A549 (cell line): ENCODE results near the gene SKAP1. TPM values are rescaled to one million over a fixed set of nuclear protein-coding genes. Genes with fewer than 3 reads are reported as not detected.

Experiments used
- ATAC-seq, 2 experiments: fragments of 200-7000 bp in 1 of 2; fragments of >200 bp in 1 of 2; cut with Nextera tagmentation in 1 of 2; cut with Tn5 transposase in 1 of 2; 3 replicates each; pipeline versions ENCODE4 v1.8.0 to v1.9.1; 2018 to 2020; ENCODE audit warnings: mild to moderate bottlenecking in 1 of 2, moderate library complexity in 1 of 2
- CTCF ChIA-PET: fragments of 300-600 bp; sonication (Branson Sonifier 250); formaldehyde crosslinking; extraction: SDS; loops from one replicate; lab custom pipeline; 2021; ENCODE audit warnings: antibody characterized with exemption, inconsistent platforms; lab: Yijun Ruan, JAX
- POLR2A ChIA-PET: fragments of 350-600 bp; formaldehyde crosslinking; extraction: SDS; loops from one replicate; lab custom pipeline; 2021; ENCODE audit warnings: antibody characterized with exemption, inconsistent platforms; lab: Yijun Ruan, JAX
- DNase-seq, 2 experiments: peaks; one replicate each; pipeline versions ENCODE4 v3.0.0 to v3.0.0-alpha.2; 2011 to 2016; ENCODE audit warnings: low read depth in 1 of 2, low spot score in 1 of 2
- FAIRE-seq: peaks from 2 replicates; lab custom pipeline; 2011; peaks lifted over from hg19 to GRCh38; lab: Jason Lieb, UNC
- H3K27ac ChIP-seq, 2 experiments: fragments of >200 bp; sonication (Bioruptor Twin); formaldehyde crosslinking; 3 replicates each; pipeline ENCODE4 v1.5.1; 2016 to 2017
- H3K4me1 ChIP-seq: fragments of >200 bp; sonication (Bioruptor Twin); formaldehyde crosslinking; 3 replicates; pipeline ENCODE4 v1.6.1; 2016
- H3K4me2 ChIP-seq: fragments of >200 bp; sonication (Bioruptor Twin); formaldehyde crosslinking; 3 replicates; pipeline ENCODE4 v1.6.1; 2016
- H3K4me3 ChIP-seq: fragments of >200 bp; sonication (Bioruptor Twin); formaldehyde crosslinking; 3 replicates; pipeline ENCODE4 v1.5.1; 2016
- H3K9me3 ChIP-seq: fragments of >200 bp; sonication (Bioruptor Twin); formaldehyde crosslinking; 3 replicates; pipeline ENCODE4 v1.6.1; 2016
- BHLHE40 ChIP-seq: IDR thresholded peaks from 2 replicates; pipeline ENCODE4 v1.6.1; 2012; ENCODE audit warnings: low read depth, low read length, inconsistent platforms
- CBX2 ChIP-seq: fragments of 200-600 bp; sonication (generic); IDR thresholded peaks from 2 replicates; pipeline ENCODE4 v1.6.1; 2016; ENCODE audit warnings: low read depth, mild to moderate bottlenecking, borderline replicate concordance
- CHD4 ChIP-seq: fragments of 200-600 bp; sonication (generic); IDR thresholded peaks from 2 replicates; pipeline ENCODE4 v1.6.1; 2016; ENCODE audit warnings: antibody characterized with exemption, mild to moderate bottlenecking, borderline replicate concordance
- ELK1 ChIP-seq: fragments of 150-350 bp; IDR thresholded peaks from 2 replicates; pipeline ENCODE4 v1.6.1; 2014; ENCODE audit warnings: low read depth, mild to moderate bottlenecking, low read length
- FOSL2 ChIP-seq, 2 experiments: fragments of 450-650 bp in 1 of 2; fragments of >200 bp in 1 of 2; sonication (Bioruptor Twin) in 1 of 2; formaldehyde crosslinking; IDR thresholded peaks; 2 replicates each; pipeline versions ENCODE4 v1.5.0 to v1.6.1; 2016 to 2020; ENCODE audit warnings: mild to moderate bottlenecking in 1 of 2, moderate library complexity in 1 of 2
- GATA3 ChIP-seq: IDR thresholded peaks from 2 replicates; pipeline ENCODE4 v1.6.1; 2012; ENCODE audit warnings: borderline replicate concordance
- HMGXB4 ChIP-seq: fragments of 250-450 bp; sonication (Bioruptor Pico); IDR thresholded peaks from 2 replicates; pipeline ENCODE4 v1.5.0; 2021; ENCODE audit warnings: mild to moderate bottlenecking, moderate library complexity, borderline replicate concordance
- HOXA7 ChIP-seq: fragments of 250-450 bp; sonication (Bioruptor Pico); IDR thresholded peaks from 2 replicates; pipeline ENCODE4 v1.5.0; 2020; ENCODE audit warnings: mild to moderate bottlenecking, moderate library complexity
- HOXB5 ChIP-seq: fragments of 250-450 bp; sonication (Bioruptor Pico); IDR thresholded peaks from 2 replicates; pipeline ENCODE4 v1.5.0; 2020; ENCODE audit warnings: mild to moderate bottlenecking, moderate library complexity
- JUNB ChIP-seq: fragments of >200 bp; sonication (Bioruptor Twin); formaldehyde crosslinking; IDR thresholded peaks from 2 replicates; pipeline ENCODE4 v1.6.1; 2016
- KDM5A ChIP-seq: fragments of 200-600 bp; sonication (generic); IDR thresholded peaks from 2 replicates; pipeline ENCODE4 v1.6.1; 2016; ENCODE audit warnings: antibody characterized with exemption, mild to moderate bottlenecking
- MAFK ChIP-seq: fragments of 450-650 bp; IDR thresholded peaks from 2 replicates; pipeline ENCODE4 v1.6.1; 2014; ENCODE audit not compliant: partially characterized antibody
- MAX ChIP-seq: IDR thresholded peaks from 2 replicates; pipeline ENCODE4 v1.6.1; 2012
- MAZ ChIP-seq: fragments of 150-350 bp; IDR thresholded peaks from 2 replicates; pipeline ENCODE4 v1.6.1; 2014; ENCODE audit warnings: antibody characterized with exemption, low read depth, low read length, borderline replicate concordance
- MYC ChIP-seq: IDR thresholded peaks from 2 replicates; pipeline ENCODE4 v1.6.1; 2012; ENCODE audit warnings: mild to moderate bottlenecking, inconsistent platforms, low read length, improper control_type of control experiment, borderline replicate concordance
- NPAS2 ChIP-seq: fragments of 250-450 bp; sonication (Bioruptor Pico); IDR thresholded peaks from 2 replicates; pipeline ENCODE4 v1.8.0; 2022; ENCODE audit warnings: mild to moderate bottlenecking, moderate library complexity, borderline replicate concordance
- POLR2AphosphoS2 ChIP-seq: conservative IDR thresholded peaks from 2 replicates; pipeline ENCODE4 v1.6.1; 2012; ENCODE audit warnings: low read length, improper control_type of control experiment, inconsistent platforms
- RARB ChIP-seq: fragments of 250-450 bp; sonication (Bioruptor Pico); IDR thresholded peaks from 2 replicates; pipeline ENCODE4 v1.8.0; 2021; ENCODE audit warnings: mild to moderate bottlenecking, moderate library complexity
- RCOR1 ChIP-seq: fragments of 150-350 bp; IDR thresholded peaks from 2 replicates; pipeline ENCODE4 v1.6.1; 2014; ENCODE audit warnings: antibody characterized with exemption, low read length, low read depth
- REST ChIP-seq: fragments of 200-600 bp; sonication (generic); IDR thresholded peaks from 2 replicates; pipeline ENCODE4 v1.6.1; 2016; ENCODE audit warnings: antibody characterized with exemption, mild to moderate bottlenecking, moderate library complexity
- WGBS: methylation state at CpG from one replicate; pipeline ENCODE4 v1.1.6; 2017; ENCODE audit errors: missing lambda C conversion rate; 5-methylcytosine and 5-hydroxymethylcytosine counted together
- polyA plus RNA-seq, 4 experiments: library from polyadenylated mRNA; depleted of rRNA in 3 of 4; stranded (reverse); fragments of >200 nt; fragmentation: RNase III in 1 of 4; extraction: RNeasy Plus Mini Kit Qiagen cat#74134 plus additional on column Dnase treatment in 1 of 4; gene quantifications; 2 replicates in 3 of 4; 3 replicates in 1 of 4; pipeline ENCODE4 v1.2.3, GENCODE V29; 2011 to 2017
- TF ChIP-seq, protein P1 (sequence below): IDR thresholded peaks from 2 replicates; pipeline ENCODE4 v1.6.1; 2012

SKAP1 gene
- polyA plus RNA-seq, 2 of the 4 experiments (the other 2 are of a cell fraction): 0.14 to 0.78 TPM

DNA sequence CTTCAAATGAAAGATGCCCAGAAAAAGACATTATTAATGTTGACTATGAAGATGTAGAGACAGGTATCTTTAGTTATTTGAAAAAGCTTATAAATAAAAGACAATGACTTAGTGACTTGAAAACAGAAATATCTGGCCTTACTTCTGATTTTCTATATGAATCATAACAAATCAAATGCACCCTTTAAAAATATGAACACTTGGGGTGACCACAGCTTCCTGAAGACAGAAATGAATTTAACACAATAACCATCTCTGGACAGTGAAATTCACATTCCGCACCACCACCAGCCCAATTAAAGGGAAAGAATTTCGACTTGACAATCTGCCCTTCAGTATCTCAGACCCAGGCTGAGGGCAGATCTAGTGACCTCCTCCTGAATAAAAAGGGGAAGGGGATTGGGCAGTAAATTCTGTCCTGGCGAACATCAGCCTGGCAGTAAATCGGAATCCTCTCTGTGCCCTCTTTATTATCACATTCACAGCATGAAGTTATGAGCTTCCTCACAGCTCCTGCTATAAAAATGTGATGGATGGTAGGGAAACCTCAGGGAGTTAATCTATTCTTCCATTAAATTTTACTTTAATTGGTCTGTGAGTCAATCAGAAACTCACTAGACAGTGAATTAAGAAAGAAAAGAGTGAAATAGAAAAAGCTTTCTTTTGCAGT, 190.9 kb downstream of the SKAP1 start:
- no peak for FAIRE-seq
- POLR2A ChIA-PET: no interaction called here
- no peak for TF ChIP-seq CBX2
- no peak for TF ChIP-seq RCOR1
- no peak for TF ChIP-seq MAX
- no peak for TF ChIP-seq RARB (CRISPR knock-in tag)
- TF ChIP-seq, all 56 proteins: peak for 0
- no peak overlapping the region for H3K4me3 ChIP-seq
- CTCF ChIA-PET: interaction anchor here (0.9 to 15.3 kb wide), 8 partner anchors 13 to 379 kb away, joined by 3 to 217 read pairs (median 6); no protein-coding TSS in a partner anchor
- H3K4me2 ChIP-seq: no peak overlapping the region
- 89% methylated on average over 4 of the region's 4 CpGs for WGBS
- peaks cover 64% of the 10 kb centered on the region for H3K4me1 ChIP-seq
- DNase-seq: no peak
- peak overlapping the region; percentile 24 to 62; a peak in 2 of 6 replicates for H3K27ac ChIP-seq
- H3K9me3 ChIP-seq: no peaks in the 10 kb centered on the region
- ATAC-seq: no peak

GRCh38 chr17:48237456-48237855, 192.6 kb downstream of the SKAP1 start:
- ATAC-seq (no peak), DNase-seq (no peak), FAIRE-seq (no peak)
- Histone ChIP-seq H3K9me3 (no peaks in the 10 kb centered on the region), H3K4me2 (peak overlapping the region; percentile 40; the same call in 2 of the 3 replicates), H3K4me3 (no peak overlapping the region), H3K27ac (peak overlapping the region; percentile 3 to 4; a peak in 3 of 6 replicates), H3K4me1 (peaks cover 48% of the 10 kb centered on the region)
- 88% methylated on average over 1 of the region's 1 CpG for WGBS
- CTCF ChIA-PET: interaction anchor here (2.4 to 15.3 kb wide), 2 partner anchors 13 to 24 kb away, joined by 7 to 217 read pairs; no protein-coding TSS in a partner anchor
- POLR2A ChIA-PET: no interaction called here
- TF ChIP-seq HOXA7: no peak
- TF ChIP-seq, protein P1, sequence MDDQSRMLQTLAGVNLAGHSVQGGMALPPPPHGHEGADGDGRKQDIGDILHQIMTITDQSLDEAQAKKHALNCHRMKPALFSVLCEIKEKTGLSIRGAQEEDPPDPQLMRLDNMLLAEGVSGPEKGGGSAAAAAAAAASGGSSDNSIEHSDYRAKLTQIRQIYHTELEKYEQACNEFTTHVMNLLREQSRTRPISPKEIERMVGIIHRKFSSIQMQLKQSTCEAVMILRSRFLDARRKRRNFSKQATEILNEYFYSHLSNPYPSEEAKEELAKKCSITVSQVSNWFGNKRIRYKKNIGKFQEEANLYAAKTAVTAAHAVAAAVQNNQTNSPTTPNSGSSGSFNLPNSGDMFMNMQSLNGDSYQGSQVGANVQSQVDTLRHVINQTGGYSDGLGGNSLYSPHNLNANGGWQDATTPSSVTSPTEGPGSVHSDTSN: no peak

GRCh38 chr17:48236681-48237134, 193.3 kb downstream of the SKAP1 start:
- ATAC-seq (peak; percentile 71 to 73), FAIRE-seq (peak; percentile 95), DNase-seq (peak; percentile 29 to 82)
- Histone ChIP-seq H3K9me3 (no peaks in the 10 kb centered on the region), H3K4me3 (no peak overlapping the region), H3K27ac (peak overlapping the region in 1 of 2 experiments; percentile 40; a peak in 1 of 6 replicates), H3K4me2 (peak overlapping the region; percentile 40), H3K4me1 (peaks cover 40% of the 10 kb centered on the region)
- ChIA-PET POLR2A (no interaction called here), CTCF (no interaction called here)
- TF ChIP-seq KDM5A (no peak), POLR2AphosphoS2 (no peak), MAZ (no peak), RCOR1 (no peak), MYC (no peak), CBX2 (no peak), GATA3 (peak; percentile 70; the same call in 1 of the 2 replicates), REST (no peak), FOSL2 (IDR thresholded peaks at IDR 0.05) (peak; percentile 48; the same call in 1 of the 2 replicates), FOSL2 (CRISPR knock-in tag; IDR thresholded peaks at IDR 0.05) (peak; percentile 91), MAX (no peak), HMGXB4 (no peak), ELK1 (no peak), BHLHE40 (no peak), MAFK (no peak), JUNB (peak; percentile 69; the same call in 1 of the 2 replicates), NPAS2 (CRISPR knock-in tag) (no peak), HOXB5 (CRISPR knock-in tag) (no peak), CHD4 (no peak)
